C4-2B (cell line): ENCODE data around the gene IFT172.

Experiments used
- ZFX ChIP-seq: fragments of 450-650 bp; IDR thresholded peaks from 2 replicates; pipeline ENCODE4 v1.6.1; 2017
- TF ChIP-seq, protein P1 (sequence below): fragments of 450-650 bp; conservative IDR thresholded peaks from 2 replicates; pipeline ENCODE4 v1.5.1; 2017; ENCODE audit warnings: mild to moderate bottlenecking

DNA sequence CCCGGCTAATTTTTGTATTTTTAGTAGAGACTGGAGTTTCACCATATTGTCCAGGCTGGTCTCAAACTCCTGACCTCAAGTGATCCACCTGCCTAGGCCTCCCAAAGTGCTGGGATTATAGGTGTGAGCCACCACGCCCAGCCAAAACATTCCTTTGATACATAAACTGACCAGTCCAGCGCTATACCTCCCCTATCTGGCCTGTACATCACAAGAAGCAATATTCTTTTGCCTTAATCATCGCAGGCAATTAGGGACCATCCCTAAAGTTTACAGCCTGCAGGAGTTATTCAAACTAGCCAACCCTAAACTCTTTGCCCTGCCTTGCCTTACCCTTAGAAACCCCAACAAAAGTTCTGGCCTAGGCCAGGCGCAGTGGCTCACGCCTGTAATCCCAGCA lies 73.4 kb downstream of the IFT172 start:
- TF ChIP-seq, protein P1, sequence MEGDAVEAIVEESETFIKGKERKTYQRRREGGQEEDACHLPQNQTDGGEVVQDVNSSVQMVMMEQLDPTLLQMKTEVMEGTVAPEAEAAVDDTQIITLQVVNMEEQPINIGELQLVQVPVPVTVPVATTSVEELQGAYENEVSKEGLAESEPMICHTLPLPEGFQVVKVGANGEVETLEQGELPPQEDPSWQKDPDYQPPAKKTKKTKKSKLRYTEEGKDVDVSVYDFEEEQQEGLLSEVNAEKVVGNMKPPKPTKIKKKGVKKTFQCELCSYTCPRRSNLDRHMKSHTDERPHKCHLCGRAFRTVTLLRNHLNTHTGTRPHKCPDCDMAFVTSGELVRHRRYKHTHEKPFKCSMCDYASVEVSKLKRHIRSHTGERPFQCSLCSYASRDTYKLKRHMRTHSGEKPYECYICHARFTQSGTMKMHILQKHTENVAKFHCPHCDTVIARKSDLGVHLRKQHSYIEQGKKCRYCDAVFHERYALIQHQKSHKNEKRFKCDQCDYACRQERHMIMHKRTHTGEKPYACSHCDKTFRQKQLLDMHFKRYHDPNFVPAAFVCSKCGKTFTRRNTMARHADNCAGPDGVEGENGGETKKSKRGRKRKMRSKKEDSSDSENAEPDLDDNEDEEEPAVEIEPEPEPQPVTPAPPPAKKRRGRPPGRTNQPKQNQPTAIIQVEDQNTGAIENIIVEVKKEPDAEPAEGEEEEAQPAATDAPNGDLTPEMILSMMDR = no peak
- TF ChIP-seq ZFX = no peak
